GM23338 (cell line): ENCODE measurements around the gene FAM83F.

Experiments
- CTCF ChIP-seq, 2 experiments: fragments of 200-600 bp in 1 of 2; sonication (generic) in 1 of 2; conservative IDR thresholded peaks; 2 replicates each; pipeline versions ENCODE4 v1.5.1 to v1.6.1; 2016 to 2017; ENCODE audit warnings: antibody characterized with exemption in 2 of 2, low read depth in 2 of 2, mild to moderate bottlenecking in 2 of 2, moderate library complexity in 1 of 2
- EZH2 ChIP-seq: fragments of 200-600 bp; sonication (generic); IDR thresholded peaks from one replicate; pipeline ENCODE4 v1.8.0; 2017; ENCODE audit warnings: antibody characterized with exemption, mild to moderate bottlenecking, low read depth; ENCODE audit not compliant: unreplicated experiment
- EZH2phosphoT487 ChIP-seq: fragments of 200-600 bp; sonication (generic); IDR thresholded peaks from one replicate; pipeline ENCODE4 v1.8.1; 2018; ENCODE audit warnings: antibody characterized with exemption; ENCODE audit not compliant: unreplicated experiment
- NANOG ChIP-seq: IDR thresholded peaks from 2 replicates; pipeline ENCODE4 v1.6.1; 2016; ENCODE audit warnings: antibody characterized with exemption, borderline replicate concordance
- POLR2AphosphoS5 ChIP-seq: IDR thresholded peaks from 2 replicates; pipeline ENCODE4 v1.6.1; 2016; ENCODE audit warnings: antibody characterized with exemption, low read depth
- REST ChIP-seq: IDR thresholded peaks from one replicate; pipeline ENCODE4 v1.6.1; 2018; ENCODE audit warnings: antibody characterized with exemption; ENCODE audit not compliant: unreplicated experiment
- ZNF331 ChIP-seq: fragments of 250-450 bp; sonication (Bioruptor Pico); IDR thresholded peaks from 2 replicates; pipeline ENCODE4 v1.5.0; 2020; ENCODE audit warnings: low read depth, mild to moderate bottlenecking, moderate library complexity

GRCh38 chr22:40043793-40044101 lies 49.0 kb downstream of the FAM83F start:
- no peak for TF ChIP-seq CTCF (conservative IDR thresholded peaks at IDR 0.05; ENCODE audit: low read depth in 2 of 2)
- TF ChIP-seq EZH2, result no peak
- TF ChIP-seq POLR2AphosphoS5, result no peak
- TF ChIP-seq ZNF331 (CRISPR knock-in tag), result no peak
- TF ChIP-seq EZH2phosphoT487, result no peak
- TF ChIP-seq REST, result no peak
- TF ChIP-seq NANOG, result no peak
